ENCODE data around the gene KIAA1958. TPM values are rescaled to one million over a fixed set of nuclear protein-coding genes. Genes with fewer than 3 reads are reported as not detected.

Gene KIAA1958
- total RNA-seq, 2 experiments from 2014 or later: 5.6 to 6.8 TPM

DNA sequence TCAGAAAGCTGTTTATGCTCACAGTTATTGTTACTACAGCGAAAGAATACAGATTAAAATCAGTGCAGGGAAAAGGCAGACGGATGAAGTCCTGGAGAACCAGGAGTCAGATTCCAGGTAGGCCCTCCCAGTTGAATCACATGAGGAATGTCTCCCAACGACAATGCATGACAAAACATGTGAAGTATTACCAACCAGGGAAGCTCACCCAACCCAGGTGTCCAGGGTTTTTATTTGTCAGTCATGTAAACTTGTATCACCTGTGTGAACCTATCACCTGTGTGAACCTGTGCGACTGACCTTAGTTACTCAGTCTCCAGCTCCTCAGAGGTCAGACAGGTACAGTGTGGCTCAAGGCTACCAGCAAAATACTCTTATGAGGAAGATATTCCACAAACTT is 63.9 kb downstream of the KIAA1958 start:
- Histone ChIP-seq H3K27ac (ENCODE audit: low read depth in 1 of 2, low read length in 2 of 2) (no peak overlapping the region), H3K27me3 (ENCODE audit: control insufficient read depth in 1 of 2, insufficient read depth in 2 of 2, low read length in 2 of 2) (no peaks in the 10 kb centered on the region), H3K36me3 (ENCODE audit: insufficient read depth, low read length) (no peaks in the 10 kb centered on the region), H3K4me3 (ENCODE audit: low read length) (no peak overlapping the region), H3K9me3 (ENCODE audit: control insufficient read depth in 1 of 2, insufficient read depth in 1 of 2, low read length in 2 of 2) (no peaks in the 10 kb centered on the region), H3K4me1 (ENCODE audit: insufficient read depth, low read length) (no peaks in the 10 kb centered on the region)
- no peaks in the 10 kb centered on the region for H3K27me3 Mint-ChIP-seq
- TF ChIP-seq, protein P1, sequence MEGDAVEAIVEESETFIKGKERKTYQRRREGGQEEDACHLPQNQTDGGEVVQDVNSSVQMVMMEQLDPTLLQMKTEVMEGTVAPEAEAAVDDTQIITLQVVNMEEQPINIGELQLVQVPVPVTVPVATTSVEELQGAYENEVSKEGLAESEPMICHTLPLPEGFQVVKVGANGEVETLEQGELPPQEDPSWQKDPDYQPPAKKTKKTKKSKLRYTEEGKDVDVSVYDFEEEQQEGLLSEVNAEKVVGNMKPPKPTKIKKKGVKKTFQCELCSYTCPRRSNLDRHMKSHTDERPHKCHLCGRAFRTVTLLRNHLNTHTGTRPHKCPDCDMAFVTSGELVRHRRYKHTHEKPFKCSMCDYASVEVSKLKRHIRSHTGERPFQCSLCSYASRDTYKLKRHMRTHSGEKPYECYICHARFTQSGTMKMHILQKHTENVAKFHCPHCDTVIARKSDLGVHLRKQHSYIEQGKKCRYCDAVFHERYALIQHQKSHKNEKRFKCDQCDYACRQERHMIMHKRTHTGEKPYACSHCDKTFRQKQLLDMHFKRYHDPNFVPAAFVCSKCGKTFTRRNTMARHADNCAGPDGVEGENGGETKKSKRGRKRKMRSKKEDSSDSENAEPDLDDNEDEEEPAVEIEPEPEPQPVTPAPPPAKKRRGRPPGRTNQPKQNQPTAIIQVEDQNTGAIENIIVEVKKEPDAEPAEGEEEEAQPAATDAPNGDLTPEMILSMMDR (IDR thresholded peaks at IDR 0.05): no peak
- H3K9me3 Mint-ChIP-seq: no peaks in the 10 kb centered on the region
- ATAC-seq (ENCODE audit: poor library complexity): no peak
- POLR2A ChIA-PET: no interaction called here
- H3K4me1 Mint-ChIP-seq (ENCODE audit: low read depth): peaks cover 11% of the 10 kb centered on the region
- no peaks in the 10 kb centered on the region for H3K36me3 Mint-ChIP-seq (ENCODE audit: low read depth)
- H3K4me3 Mint-ChIP-seq: no peak overlapping the region
- DNase-seq: no peak
- CTCF ChIA-PET: no interaction called here
- intact Hi-C loops (cut with DNase I, micrococcal nuclease): no loop called here
- no peak overlapping the region for H3K27ac Mint-ChIP-seq

DNA sequence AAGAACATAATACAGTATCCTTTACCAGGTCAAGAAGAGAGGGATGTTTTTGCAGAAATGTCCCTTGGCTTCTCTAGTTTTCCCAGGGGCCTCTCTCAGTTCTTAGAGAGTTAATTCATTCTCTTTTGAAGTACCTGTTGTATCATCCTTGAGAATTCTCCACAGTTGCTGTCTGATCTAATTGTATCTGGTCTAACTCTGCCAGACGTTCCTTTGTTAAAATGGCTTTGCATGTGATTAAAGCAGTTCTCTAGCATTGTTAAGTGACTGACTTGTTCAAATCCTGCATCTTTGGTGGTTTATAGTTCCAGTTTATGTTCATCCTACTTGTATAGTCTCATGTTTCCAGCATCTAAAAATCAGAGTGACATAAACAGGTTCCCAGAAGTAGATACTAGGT is 65.0 kb downstream of the KIAA1958 start:
- DNase-seq: no peak
- Mint-ChIP-seq H3K27me3 (no peaks in the 10 kb centered on the region), H3K9me3 (no peaks in the 10 kb centered on the region), H3K27ac (no peak overlapping the region), H3K36me3 (ENCODE audit: low read depth) (no peaks in the 10 kb centered on the region), H3K4me1 (ENCODE audit: low read depth) (peaks cover 6% of the 10 kb centered on the region), H3K4me3 (no peak overlapping the region)
- no peak overlapping the region for H3K27ac ChIP-seq (ENCODE audit: low read depth in 1 of 2, low read length in 2 of 2)
- CTCF ChIA-PET: no interaction called here
- H3K27me3 ChIP-seq (ENCODE audit: control insufficient read depth in 1 of 2, insufficient read depth in 2 of 2, low read length in 2 of 2): no peaks in the 10 kb centered on the region
- ATAC-seq (ENCODE audit: poor library complexity): no peak
- H3K9me3 ChIP-seq (ENCODE audit: control insufficient read depth in 1 of 2, insufficient read depth in 1 of 2, low read length in 2 of 2): no peaks in the 10 kb centered on the region
- no peak overlapping the region for H3K4me3 ChIP-seq (ENCODE audit: low read length)
- TF ChIP-seq, protein P1 (IDR thresholded peaks at IDR 0.05): no peak
- intact Hi-C loops (cut with DNase I, micrococcal nuclease): no loop called here
- H3K36me3 ChIP-seq (ENCODE audit: insufficient read depth, low read length): no peaks in the 10 kb centered on the region
- no peaks in the 10 kb centered on the region for H3K4me1 ChIP-seq (ENCODE audit: insufficient read depth, low read length)
- POLR2A ChIA-PET: no interaction called here

DNA sequence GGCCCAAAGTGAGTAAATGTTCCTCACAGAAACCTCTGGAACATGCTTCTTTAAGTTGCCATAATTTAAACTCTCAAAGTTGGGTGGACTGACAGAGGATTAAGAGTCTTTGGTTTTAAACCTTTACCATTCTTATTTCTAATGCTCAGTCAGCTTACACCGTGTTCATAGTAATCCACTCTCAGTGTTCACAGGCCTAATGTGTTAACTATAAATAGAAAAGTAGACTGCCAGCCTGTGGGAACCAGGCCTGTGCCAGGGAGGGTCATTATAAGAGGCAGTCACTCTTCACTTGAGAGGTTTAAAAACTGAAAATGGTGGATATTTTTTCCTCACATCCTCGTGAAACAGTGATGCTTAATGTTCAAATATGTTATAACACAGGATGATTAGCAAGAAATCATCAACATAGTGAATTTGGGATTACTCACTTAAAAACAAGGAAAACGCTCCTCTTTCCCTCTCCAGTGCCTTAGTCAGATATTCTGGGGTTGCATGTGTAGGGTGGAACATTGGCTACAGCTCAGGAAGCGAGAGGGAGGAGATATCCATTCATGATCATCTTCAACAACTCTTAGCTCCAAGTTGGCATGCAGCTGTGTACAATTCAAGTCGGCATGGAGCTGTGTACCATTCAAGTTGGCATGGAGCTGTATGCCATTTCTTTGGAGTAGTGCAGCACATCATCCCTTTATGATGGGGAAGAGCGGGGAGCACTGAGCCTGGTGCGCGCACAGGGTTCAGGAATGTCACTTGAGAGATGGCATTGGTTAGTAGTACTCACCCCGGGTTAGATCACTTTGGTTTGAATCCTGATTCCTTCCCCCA is 65.8 kb downstream of the KIAA1958 start:
- H3K36me3 ChIP-seq (ENCODE audit: insufficient read depth, low read length): no peaks in the 10 kb centered on the region
- no peak overlapping the region for H3K4me3 Mint-ChIP-seq
- no peaks in the 10 kb centered on the region for H3K27me3 ChIP-seq (ENCODE audit: control insufficient read depth in 1 of 2, insufficient read depth in 2 of 2, low read length in 2 of 2)
- H3K4me1 Mint-ChIP-seq (ENCODE audit: low read depth): peaks cover 5% of the 10 kb centered on the region
- no peaks in the 10 kb centered on the region for H3K9me3 Mint-ChIP-seq
- CTCF ChIA-PET: no interaction called here
- TF ChIP-seq, protein P1 (IDR thresholded peaks at IDR 0.05): no peak
- no peaks in the 10 kb centered on the region for H3K36me3 Mint-ChIP-seq (ENCODE audit: low read depth)
- no peak overlapping the region for H3K27ac ChIP-seq (ENCODE audit: low read depth in 1 of 2, low read length in 2 of 2)
- H3K27ac Mint-ChIP-seq: no peak overlapping the region
- no peak overlapping the region for H3K4me3 ChIP-seq (ENCODE audit: low read length)
- H3K9me3 ChIP-seq (ENCODE audit: control insufficient read depth in 1 of 2, insufficient read depth in 1 of 2, low read length in 2 of 2): no peaks in the 10 kb centered on the region
- no peak for ATAC-seq (ENCODE audit: poor library complexity)
- no peaks in the 10 kb centered on the region for H3K27me3 Mint-ChIP-seq
- DNase-seq: no peak
- intact Hi-C loops (cut with DNase I, micrococcal nuclease): no loop called here
- H3K4me1 ChIP-seq (ENCODE audit: insufficient read depth, low read length): no peaks in the 10 kb centered on the region
- POLR2A ChIA-PET: no interaction called here

Measured in CD4-positive, alpha-beta T cell (primary cell).